Neural cell (in vitro differentiated cells): Measurements from ENCODE around the gene NFAM1. TPM values are rescaled to one million over a fixed set of nuclear protein-coding genes. Genes with fewer than 3 reads are reported as not detected.

Experiments
- H2AFZ ChIP-seq: fragments of 200-600, 300-800 bp; sonication (generic), shearing (Covaris generic); 2 replicates; pipeline ENCODE4 v1.6.0; 2014; ENCODE audit warnings: low read depth, mild to moderate bottlenecking, antibody characterized with exemption, low read length, moderate library complexity
- H3F3A ChIP-seq: fragments of 200-600 bp; shearing (Covaris generic); 2 replicates; pipeline ENCODE4 v1.6.1; 2016; ENCODE audit warnings: mild to moderate bottlenecking, moderate library complexity, mixed read lengths, antibody characterized with exemption, low read length; ENCODE audit not compliant: insufficient read depth, poor library complexity, severe bottlenecking
- H3K27ac ChIP-seq: fragments of 200-600, 300-800 bp; sonication (generic), shearing (Covaris generic); 2 replicates; pipeline ENCODE4 v1.5.1; 2014; ENCODE audit warnings: mild to moderate bottlenecking, low read length, moderate library complexity
- H3K27me3 ChIP-seq: fragments of 300-800, 200-600 bp; sonication (generic), shearing (Covaris generic); 2 replicates; pipeline ENCODE4 v1.6.0; 2014; ENCODE audit warnings: mild to moderate bottlenecking, low read depth, low read length, moderate library complexity; ENCODE audit not compliant: insufficient read depth
- H3K36me3 ChIP-seq: fragments of 300-800, 200-600 bp; sonication (generic), shearing (Covaris generic); 2 replicates; pipeline ENCODE4 v1.5.1; 2014; ENCODE audit warnings: mild to moderate bottlenecking, antibody characterized with exemption, low read length, moderate library complexity; ENCODE audit not compliant: insufficient read depth
- H3K4me2 ChIP-seq: fragments of 300-800, 200-600 bp; sonication (generic), shearing (Covaris generic); 2 replicates; pipeline ENCODE4 v1.6.0; 2014; ENCODE audit warnings: mild to moderate bottlenecking, low read length
- H3K4me3 ChIP-seq: fragments of 300-800, 200-600 bp; sonication (generic), shearing (Covaris generic); 2 replicates; pipeline ENCODE4 v1.5.1; 2014; ENCODE audit warnings: mild to moderate bottlenecking, low read length, moderate library complexity
- H3K79me2 ChIP-seq: fragments of 200-600 bp; shearing (Covaris generic); replicated peaks from 2 replicates; pipeline ENCODE4 v1.6.0; 2014; ENCODE audit warnings: mild to moderate bottlenecking, low read length, moderate library complexity; ENCODE audit not compliant: insufficient read depth
- H3K9ac ChIP-seq: fragments of 300-800, 200-600 bp; sonication (generic), shearing (Covaris generic); 2 replicates; pipeline ENCODE4 v1.6.1; 2016; ENCODE audit warnings: mild to moderate bottlenecking, low read length, mixed read lengths
- H3K9me2 ChIP-seq: fragments of 200-600 bp; shearing (Covaris generic); 2 replicates; pipeline ENCODE4 v1.6.1; 2016; ENCODE audit warnings: mild to moderate bottlenecking, low read length, mixed read lengths; ENCODE audit not compliant: insufficient read depth
- H3K9me3 ChIP-seq: fragments of 200-600, 300-800 bp; sonication (generic), shearing (Covaris generic); 2 replicates; pipeline ENCODE4 v1.6.1; 2016; ENCODE audit warnings: mild to moderate bottlenecking, mixed run types, low read length, moderate library complexity, mixed read lengths
- H4K20me1 ChIP-seq: fragments of 200-600 bp; shearing (Covaris generic); 2 replicates; pipeline ENCODE4 v1.6.1; 2016; ENCODE audit warnings: mild to moderate bottlenecking, mixed run types; ENCODE audit not compliant: insufficient read depth
- EP300 ChIP-seq: fragments of 450-650 bp; conservative IDR thresholded peaks from 2 replicates; pipeline ENCODE4 v1.6.1; 2014; ENCODE audit warnings: antibody characterized with exemption, mild to moderate bottlenecking, moderate library complexity; ENCODE audit not compliant: poor library complexity, severe bottlenecking
- EZH2 ChIP-seq: fragments of 200-600, 300-800 bp; shearing (Covaris generic), sonication (generic); IDR thresholded peaks from 2 replicates; pipeline ENCODE4 v1.6.1; 2014; ENCODE audit warnings: antibody characterized with exemption, low read length, borderline replicate concordance, mild to moderate bottlenecking; ENCODE audit not compliant: insufficient read depth, poor library complexity, severe bottlenecking
- MXI1 ChIP-seq: fragments of 450-650 bp; conservative IDR thresholded peaks from 2 replicates; pipeline ENCODE4 v1.6.1; 2014; ENCODE audit warnings: antibody characterized with exemption, mild to moderate bottlenecking; ENCODE audit not compliant: poor library complexity, severe bottlenecking
- POLR2AphosphoS5 ChIP-seq: IDR thresholded peaks from 2 replicates; pipeline ENCODE4 v1.6.1; 2012
- RAD21 ChIP-seq: fragments of 450-650 bp; conservative IDR thresholded peaks from 2 replicates; pipeline ENCODE4 v1.6.1; 2014; ENCODE audit warnings: antibody characterized with exemption, mild to moderate bottlenecking, moderate library complexity
- SMC3 ChIP-seq: fragments of 450-650 bp; conservative IDR thresholded peaks from 2 replicates; pipeline ENCODE4 v1.6.1; 2014; ENCODE audit warnings: antibody characterized with exemption, mild to moderate bottlenecking, moderate library complexity; ENCODE audit not compliant: poor library complexity
- TAF1 ChIP-seq: IDR thresholded peaks from 2 replicates; pipeline ENCODE4 v1.6.1; 2012; ENCODE audit warnings: low read depth
- polyA plus RNA-seq: library from polyadenylated mRNA; depleted of rRNA; stranded (reverse); fragments of >200 nt; gene quantifications from 2 replicates; pipeline ENCODE4 v1.2.3, GENCODE V29; 2014
- TF ChIP-seq, protein P1 (sequence below): IDR thresholded peaks from 2 replicates; pipeline ENCODE4 v1.6.1; 2012; ENCODE audit warnings: borderline replicate concordance
- TF ChIP-seq, protein P2 (sequence below): fragments of 450-650 bp; IDR thresholded peaks from 2 replicates; pipeline ENCODE4 v1.5.1; 2014; ENCODE audit warnings: antibody characterized with exemption, mild to moderate bottlenecking, moderate library complexity; ENCODE audit not compliant: poor library complexity, severe bottlenecking

The NFAM1 gene
- polyA plus RNA-seq, 1 donor from 2014 or later: 0.05 TPM

DNA sequence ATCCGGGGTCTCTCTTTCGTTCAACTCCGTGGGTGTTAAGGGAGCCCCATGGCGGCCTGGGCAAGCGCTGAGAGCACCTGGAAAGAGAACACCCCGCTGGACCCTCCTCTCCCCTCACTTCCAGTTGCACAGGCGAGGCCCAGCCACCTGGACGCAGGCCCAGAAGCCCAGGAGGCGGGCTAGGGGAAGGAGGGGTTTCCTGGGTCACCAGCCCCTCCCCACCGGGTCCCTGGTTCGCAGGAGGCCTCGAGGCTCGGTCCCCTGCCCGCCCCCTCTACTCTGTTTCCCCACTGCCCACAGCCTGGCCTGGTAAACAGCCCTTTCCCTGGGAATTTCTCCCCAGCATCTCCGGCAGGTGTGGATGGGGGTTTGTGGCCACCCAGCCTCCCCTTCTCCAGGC lies 8.5 kb upstream of the NFAM1 start:
- Histone ChIP-seq H4K20me1 (no peaks in the 10 kb centered on the region), H2AFZ (no peak overlapping the region)

DNA sequence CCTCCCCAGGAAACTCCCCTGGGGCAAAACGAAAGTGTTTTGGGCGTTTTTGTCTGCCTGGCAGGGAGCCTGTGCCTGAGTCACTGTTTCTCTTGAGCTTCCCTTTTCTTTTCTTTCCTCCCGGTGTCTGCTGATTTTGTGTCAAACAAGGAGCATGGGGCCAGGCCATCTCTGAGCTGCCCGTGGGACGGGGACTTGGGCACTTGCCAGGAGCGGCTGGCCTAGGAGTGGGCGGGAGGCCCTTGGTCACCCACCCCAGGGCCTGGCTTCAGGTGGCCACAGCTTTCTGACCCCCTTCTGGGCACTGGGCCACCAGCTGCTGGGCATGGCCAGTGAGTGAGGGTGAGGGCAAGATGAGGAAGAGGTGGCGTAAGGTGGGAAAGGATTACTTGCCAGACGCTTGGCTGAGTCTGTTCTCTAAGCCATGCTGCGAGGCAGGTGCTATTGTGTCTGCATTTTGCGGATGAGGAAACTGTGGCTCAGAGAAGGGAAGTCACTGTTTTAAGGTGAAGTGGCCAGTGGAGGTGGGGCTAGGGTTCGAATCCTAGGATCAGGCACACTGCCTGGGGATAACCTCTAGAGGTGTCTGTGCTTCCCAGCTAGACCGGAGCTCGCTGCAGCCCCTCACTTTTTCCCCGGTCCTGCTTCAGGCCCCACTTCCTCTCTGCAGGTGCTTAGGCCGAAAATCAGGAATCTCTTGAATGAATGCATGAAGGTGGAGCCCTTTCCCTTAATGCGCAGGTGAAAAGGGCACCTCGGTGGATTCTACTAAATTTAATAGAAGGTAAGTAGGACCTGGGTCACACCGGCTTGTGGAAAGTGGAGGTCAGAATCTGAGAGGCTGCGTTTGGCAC lies 7.8 kb upstream of the NFAM1 start:
- Histone ChIP-seq H3K9ac (no peak overlapping the region), H3K79me2 (no peaks in the 10 kb centered on the region), H4K20me1 (no peaks in the 10 kb centered on the region), H2AFZ (no peak overlapping the region), H3K4me2 (no peak overlapping the region), H3K4me3 (no peak overlapping the region), H3K9me2 (no peaks in the 10 kb centered on the region), H3K9me3 (no peaks in the 10 kb centered on the region), H3F3A (no peaks in the 10 kb centered on the region), H3K36me3 (no peaks in the 10 kb centered on the region), H3K27me3 (no peaks in the 10 kb centered on the region), H3K27ac (no peak overlapping the region)
- no peak for TF ChIP-seq SMC3
- no peak for TF ChIP-seq RAD21
- TF ChIP-seq, protein P1, sequence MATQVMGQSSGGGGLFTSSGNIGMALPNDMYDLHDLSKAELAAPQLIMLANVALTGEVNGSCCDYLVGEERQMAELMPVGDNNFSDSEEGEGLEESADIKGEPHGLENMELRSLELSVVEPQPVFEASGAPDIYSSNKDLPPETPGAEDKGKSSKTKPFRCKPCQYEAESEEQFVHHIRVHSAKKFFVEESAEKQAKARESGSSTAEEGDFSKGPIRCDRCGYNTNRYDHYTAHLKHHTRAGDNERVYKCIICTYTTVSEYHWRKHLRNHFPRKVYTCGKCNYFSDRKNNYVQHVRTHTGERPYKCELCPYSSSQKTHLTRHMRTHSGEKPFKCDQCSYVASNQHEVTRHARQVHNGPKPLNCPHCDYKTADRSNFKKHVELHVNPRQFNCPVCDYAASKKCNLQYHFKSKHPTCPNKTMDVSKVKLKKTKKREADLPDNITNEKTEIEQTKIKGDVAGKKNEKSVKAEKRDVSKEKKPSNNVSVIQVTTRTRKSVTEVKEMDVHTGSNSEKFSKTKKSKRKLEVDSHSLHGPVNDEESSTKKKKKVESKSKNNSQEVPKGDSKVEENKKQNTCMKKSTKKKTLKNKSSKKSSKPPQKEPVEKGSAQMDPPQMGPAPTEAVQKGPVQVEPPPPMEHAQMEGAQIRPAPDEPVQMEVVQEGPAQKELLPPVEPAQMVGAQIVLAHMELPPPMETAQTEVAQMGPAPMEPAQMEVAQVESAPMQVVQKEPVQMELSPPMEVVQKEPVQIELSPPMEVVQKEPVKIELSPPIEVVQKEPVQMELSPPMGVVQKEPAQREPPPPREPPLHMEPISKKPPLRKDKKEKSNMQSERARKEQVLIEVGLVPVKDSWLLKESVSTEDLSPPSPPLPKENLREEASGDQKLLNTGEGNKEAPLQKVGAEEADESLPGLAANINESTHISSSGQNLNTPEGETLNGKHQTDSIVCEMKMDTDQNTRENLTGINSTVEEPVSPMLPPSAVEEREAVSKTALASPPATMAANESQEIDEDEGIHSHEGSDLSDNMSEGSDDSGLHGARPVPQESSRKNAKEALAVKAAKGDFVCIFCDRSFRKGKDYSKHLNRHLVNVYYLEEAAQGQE: no peak
- TF ChIP-seq MXI1: no peak
- no peak for TF ChIP-seq TAF1
- TF ChIP-seq POLR2AphosphoS5: no peak
- TF ChIP-seq EP300: no peak
- no peak for TF ChIP-seq EZH2
- TF ChIP-seq, protein P2, sequence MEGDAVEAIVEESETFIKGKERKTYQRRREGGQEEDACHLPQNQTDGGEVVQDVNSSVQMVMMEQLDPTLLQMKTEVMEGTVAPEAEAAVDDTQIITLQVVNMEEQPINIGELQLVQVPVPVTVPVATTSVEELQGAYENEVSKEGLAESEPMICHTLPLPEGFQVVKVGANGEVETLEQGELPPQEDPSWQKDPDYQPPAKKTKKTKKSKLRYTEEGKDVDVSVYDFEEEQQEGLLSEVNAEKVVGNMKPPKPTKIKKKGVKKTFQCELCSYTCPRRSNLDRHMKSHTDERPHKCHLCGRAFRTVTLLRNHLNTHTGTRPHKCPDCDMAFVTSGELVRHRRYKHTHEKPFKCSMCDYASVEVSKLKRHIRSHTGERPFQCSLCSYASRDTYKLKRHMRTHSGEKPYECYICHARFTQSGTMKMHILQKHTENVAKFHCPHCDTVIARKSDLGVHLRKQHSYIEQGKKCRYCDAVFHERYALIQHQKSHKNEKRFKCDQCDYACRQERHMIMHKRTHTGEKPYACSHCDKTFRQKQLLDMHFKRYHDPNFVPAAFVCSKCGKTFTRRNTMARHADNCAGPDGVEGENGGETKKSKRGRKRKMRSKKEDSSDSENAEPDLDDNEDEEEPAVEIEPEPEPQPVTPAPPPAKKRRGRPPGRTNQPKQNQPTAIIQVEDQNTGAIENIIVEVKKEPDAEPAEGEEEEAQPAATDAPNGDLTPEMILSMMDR: no peak

More for the DNA sequence above, 8.5 kb upstream of the NFAM1 start:
- no peak overlapping the region for H3K27ac ChIP-seq
- H3K9me3 ChIP-seq: no peaks in the 10 kb centered on the region
- no peak overlapping the region for H3K4me2 ChIP-seq
- no peaks in the 10 kb centered on the region for H3K27me3 ChIP-seq
- no peaks in the 10 kb centered on the region for H3F3A ChIP-seq
- no peaks in the 10 kb centered on the region for H3K36me3 ChIP-seq
- H3K9ac ChIP-seq: no peak overlapping the region
- H3K4me3 ChIP-seq: no peak overlapping the region
- H3K9me2 ChIP-seq: no peaks in the 10 kb centered on the region
- H3K79me2 ChIP-seq: no peaks in the 10 kb centered on the region
- TF ChIP-seq MXI1: no peak
- no peak for TF ChIP-seq EP300
- TF ChIP-seq TAF1: no peak
- no peak for TF ChIP-seq RAD21
- TF ChIP-seq POLR2AphosphoS5: no peak
- TF ChIP-seq, protein P2: no peak
- TF ChIP-seq, protein P1: no peak
- no peak for TF ChIP-seq EZH2
